BE2C (cell line): Measurements from ENCODE around the gene TOP3B.

Experiments used
- DNase-seq: peaks from one replicate; pipeline ENCODE4 v3.0.0-alpha.2; 2020
- H3K27me3 ChIP-seq: fragments of 250-450 bp; sonication (Bioruptor Pico); 2 replicates; pipeline ENCODE4 v1.5.1; 2020; ENCODE audit warnings: mild to moderate bottlenecking
- H3K36me3 ChIP-seq: fragments of 250-450 bp; sonication (Bioruptor Pico); 2 replicates; pipeline ENCODE4 v1.5.1; 2020; ENCODE audit warnings: mild to moderate bottlenecking
- H3K4me1 ChIP-seq: fragments of 250-450 bp; sonication (Bioruptor Pico); 2 replicates; pipeline ENCODE4 v1.5.1; 2020
- H3K4me3 ChIP-seq: 2 replicates; pipeline ENCODE4 v1.5.1; 2011; ENCODE audit warnings: low read depth, low read length
- H3K9me3 ChIP-seq: fragments of 250-450 bp; sonication (Bioruptor Pico); 2 replicates; pipeline ENCODE4 v1.5.1; 2020
- TF ChIP-seq, protein P1 (sequence below): IDR thresholded peaks from 2 replicates; pipeline ENCODE4 v1.5.1; 2012; ENCODE audit warnings: mild to moderate bottlenecking, low read depth, low read length

TOP3B gene

DNA sequence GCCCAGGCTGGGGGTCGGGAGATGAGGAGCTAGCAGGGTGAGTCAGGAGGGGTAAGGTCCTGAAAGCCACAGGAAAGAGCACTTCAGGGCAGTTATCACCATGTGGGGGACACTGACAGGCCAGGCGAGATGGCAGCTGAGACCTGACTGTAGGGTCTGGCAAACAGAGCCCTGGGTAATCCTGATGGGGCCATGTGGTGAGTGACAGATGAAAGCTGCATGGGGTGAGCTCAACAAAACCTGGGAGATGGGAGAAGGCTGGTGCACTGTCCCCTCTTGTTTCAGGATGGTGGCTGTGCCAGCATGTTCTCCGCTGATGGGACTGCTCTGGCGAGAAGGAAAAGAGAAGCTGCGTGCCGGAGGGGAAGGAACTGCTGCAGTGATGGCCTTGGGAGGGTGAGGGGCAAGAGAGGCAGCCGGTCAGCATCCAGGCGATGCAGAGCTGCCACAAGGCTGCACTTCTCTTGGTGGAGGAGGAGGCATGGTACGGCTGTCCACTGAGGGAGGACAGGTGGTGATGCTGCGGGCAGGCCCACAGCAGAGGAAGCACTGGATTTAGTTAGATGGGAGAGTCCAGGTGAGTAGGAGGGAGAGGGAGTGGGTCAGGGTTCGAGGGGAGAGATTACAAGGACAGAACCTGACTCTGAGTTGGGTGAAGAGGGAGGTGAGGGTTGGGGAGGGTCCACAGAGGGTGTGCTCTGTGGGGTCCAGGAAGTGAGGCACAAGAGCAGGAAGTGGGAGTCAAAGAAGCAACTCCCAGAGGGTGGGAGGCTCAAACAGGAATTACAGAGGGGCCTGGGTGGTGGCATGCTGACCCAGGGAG, 3.8 kb downstream of the TOP3B start:
- H3K4me3 ChIP-seq, result no peak overlapping the region
- TF ChIP-seq, protein P1, sequence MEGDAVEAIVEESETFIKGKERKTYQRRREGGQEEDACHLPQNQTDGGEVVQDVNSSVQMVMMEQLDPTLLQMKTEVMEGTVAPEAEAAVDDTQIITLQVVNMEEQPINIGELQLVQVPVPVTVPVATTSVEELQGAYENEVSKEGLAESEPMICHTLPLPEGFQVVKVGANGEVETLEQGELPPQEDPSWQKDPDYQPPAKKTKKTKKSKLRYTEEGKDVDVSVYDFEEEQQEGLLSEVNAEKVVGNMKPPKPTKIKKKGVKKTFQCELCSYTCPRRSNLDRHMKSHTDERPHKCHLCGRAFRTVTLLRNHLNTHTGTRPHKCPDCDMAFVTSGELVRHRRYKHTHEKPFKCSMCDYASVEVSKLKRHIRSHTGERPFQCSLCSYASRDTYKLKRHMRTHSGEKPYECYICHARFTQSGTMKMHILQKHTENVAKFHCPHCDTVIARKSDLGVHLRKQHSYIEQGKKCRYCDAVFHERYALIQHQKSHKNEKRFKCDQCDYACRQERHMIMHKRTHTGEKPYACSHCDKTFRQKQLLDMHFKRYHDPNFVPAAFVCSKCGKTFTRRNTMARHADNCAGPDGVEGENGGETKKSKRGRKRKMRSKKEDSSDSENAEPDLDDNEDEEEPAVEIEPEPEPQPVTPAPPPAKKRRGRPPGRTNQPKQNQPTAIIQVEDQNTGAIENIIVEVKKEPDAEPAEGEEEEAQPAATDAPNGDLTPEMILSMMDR, result no peak
- H3K27me3 ChIP-seq, result no peaks in the 10 kb centered on the region
- no peaks in the 10 kb centered on the region for H3K9me3 ChIP-seq
- DNase-seq, result no peak
- H3K36me3 ChIP-seq, result peaks cover 19% of the 10 kb centered on the region
- no peaks in the 10 kb centered on the region for H3K4me1 ChIP-seq

DNA sequence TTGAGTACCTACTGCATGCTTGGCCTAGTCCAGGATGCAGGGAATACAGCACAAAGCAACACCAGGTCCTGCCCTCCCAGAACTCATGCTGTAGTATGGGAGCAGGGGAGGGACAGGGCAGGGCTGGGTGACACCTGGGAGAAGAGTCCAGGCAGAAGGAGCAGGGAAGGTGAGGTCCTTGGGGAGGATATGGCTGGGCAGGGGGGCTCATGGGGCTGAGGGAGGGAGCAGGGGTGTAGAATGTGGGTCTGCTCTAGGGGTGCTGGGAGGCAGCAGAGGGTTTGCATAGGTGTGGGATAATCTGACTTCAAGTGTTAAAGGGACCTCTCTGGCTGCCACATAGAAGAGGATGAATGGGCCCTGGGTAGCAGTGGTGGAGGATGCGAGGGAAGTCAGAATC, 4.8 kb downstream of the TOP3B start:
- DNase-seq, result no peak
- Histone ChIP-seq H3K27me3 (no peaks in the 10 kb centered on the region), H3K36me3 (peaks cover 25% of the 10 kb centered on the region), H3K9me3 (no peaks in the 10 kb centered on the region), H3K4me1 (no peaks in the 10 kb centered on the region), H3K4me3 (no peak overlapping the region)
- TF ChIP-seq, protein P1, result no peak

DNA sequence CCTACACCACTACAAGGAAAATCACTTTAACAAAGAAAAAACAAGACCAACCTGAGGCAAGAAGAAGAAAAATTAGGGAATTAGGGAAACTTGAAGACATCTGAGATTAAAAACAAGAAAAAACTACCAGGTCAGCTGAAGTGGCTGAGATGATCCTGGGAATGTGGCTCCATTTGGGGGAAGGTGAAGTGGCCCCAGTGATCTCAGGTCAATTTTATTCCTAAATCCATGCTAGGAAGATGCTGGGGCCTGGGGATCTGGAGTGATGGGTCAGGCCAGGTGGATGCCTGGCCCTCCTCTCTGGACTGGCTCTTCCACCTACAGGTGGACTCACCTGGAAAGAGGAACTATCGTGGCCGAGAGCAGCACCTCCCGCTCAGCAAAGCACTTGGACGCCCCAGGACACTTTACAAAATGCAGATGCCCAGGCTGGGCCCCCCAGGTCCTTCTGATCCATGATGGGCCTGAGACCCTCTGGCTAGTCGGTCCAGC, 6.7 kb downstream of the TOP3B start:
- no peak for DNase-seq
- H3K36me3 ChIP-seq, result peaks cover 44% of the 10 kb centered on the region
- TF ChIP-seq, protein P1, result no peak
- H3K4me3 ChIP-seq, result no peak overlapping the region
- no peaks in the 10 kb centered on the region for H3K4me1 ChIP-seq
- no peaks in the 10 kb centered on the region for H3K9me3 ChIP-seq
- H3K27me3 ChIP-seq, result no peaks in the 10 kb centered on the region

DNA sequence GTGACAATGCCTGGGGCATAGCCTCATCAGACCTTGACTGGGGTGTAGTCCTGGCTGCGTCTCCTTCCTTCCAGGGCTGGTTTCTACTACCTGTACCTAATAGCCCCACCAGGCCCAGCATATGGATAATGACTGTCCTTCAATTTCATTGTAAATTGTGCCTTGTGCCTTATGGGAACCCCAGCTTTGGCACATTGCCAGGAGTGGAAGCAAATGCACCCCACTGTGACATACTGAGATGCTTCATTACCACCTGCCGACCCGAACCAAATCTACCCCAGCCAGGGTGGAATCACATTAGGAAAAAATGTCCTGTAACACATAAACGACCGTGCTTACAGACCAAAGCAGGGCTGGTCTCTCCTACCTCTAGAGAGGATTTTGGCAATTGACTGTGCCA, 7.3 kb downstream of the TOP3B start:
- no peaks in the 10 kb centered on the region for H3K27me3 ChIP-seq
- H3K4me1 ChIP-seq, result no peaks in the 10 kb centered on the region
- peaks cover 50% of the 10 kb centered on the region for H3K36me3 ChIP-seq
- no peaks in the 10 kb centered on the region for H3K9me3 ChIP-seq
- DNase-seq, result no peak
- no peak overlapping the region for H3K4me3 ChIP-seq
- TF ChIP-seq, protein P1, result no peak

DNA sequence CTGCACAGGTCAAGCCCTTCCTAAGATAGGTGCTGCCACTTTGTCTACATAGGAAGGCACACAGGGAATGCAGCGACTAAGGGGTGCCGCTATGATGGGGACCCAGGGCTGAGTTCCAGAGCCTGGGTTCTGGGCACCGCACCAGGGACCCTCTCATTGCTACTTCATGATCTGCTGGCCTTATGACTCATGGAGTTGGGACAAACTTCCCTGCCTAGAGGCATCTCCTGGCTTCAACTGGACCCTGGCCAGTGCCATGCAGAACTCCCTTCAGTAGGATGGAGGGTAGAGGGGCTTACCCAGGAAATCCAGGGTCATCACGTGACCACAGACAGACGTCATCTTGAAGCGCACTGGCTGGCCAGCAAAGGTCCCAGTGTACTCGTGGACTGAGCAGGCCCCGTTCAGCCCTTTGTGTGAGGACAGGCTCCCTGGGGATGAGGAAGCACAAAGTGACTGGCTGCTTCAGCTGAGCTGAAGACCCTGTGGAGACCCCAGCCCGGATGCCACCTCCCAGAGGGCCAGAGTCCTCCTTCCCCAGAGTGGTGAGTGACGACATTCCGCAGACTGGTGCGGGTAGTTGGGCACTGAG, 8.4 kb downstream of the TOP3B start:
- Histone ChIP-seq H3K27me3 (no peaks in the 10 kb centered on the region), H3K36me3 (peaks cover 60% of the 10 kb centered on the region), H3K9me3 (no peaks in the 10 kb centered on the region), H3K4me1 (no peaks in the 10 kb centered on the region), H3K4me3 (no peak overlapping the region)
- TF ChIP-seq, protein P1, result no peak
- DNase-seq, result no peak

DNA sequence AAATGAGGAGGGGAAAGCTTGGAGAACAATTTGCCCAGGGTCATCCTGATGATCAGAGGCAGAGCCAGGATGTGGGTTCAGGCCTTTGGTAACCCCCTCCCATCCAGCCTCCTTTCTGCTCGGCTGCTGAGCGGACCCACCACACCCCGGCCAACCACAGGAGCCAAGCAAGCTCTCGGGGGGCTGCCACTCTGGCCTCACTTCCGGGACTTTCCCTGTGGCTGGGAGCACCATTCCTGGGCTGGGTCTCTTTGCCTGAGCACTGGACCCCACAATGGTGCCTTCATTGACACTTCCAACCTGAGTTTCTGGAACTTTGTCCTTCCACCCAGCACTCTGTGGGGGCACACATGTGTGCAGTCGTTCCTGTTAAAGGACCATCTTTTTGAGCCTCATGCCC, 9.8 kb downstream of the TOP3B start:
- Histone ChIP-seq H3K36me3 (peaks cover 69% of the 10 kb centered on the region), H3K4me1 (no peaks in the 10 kb centered on the region)

More for the DNA sequence above, 9.8 kb downstream of the TOP3B start:
- H3K4me3 ChIP-seq, result no peak overlapping the region
- no peaks in the 10 kb centered on the region for H3K9me3 ChIP-seq
- no peaks in the 10 kb centered on the region for H3K27me3 ChIP-seq
- DNase-seq, result no peak
- TF ChIP-seq, protein P1, result no peak
